Right atrium auricular region (tissue), 2 donors: ENCODE data around the gene ADTRP. TPM values are rescaled to one million over a fixed set of nuclear protein-coding genes. Genes with fewer than 3 reads are reported as not detected.
A peak's percentile ranks its signal among the peaks of the same experiment; 100 is the strongest.

Experiments used
- DNase-seq: peaks from one replicate; pipeline ENCODE4 v3.0.0-alpha.2; 2019; ENCODE audit warnings: low spot score
- H3K27ac ChIP-seq, 2 donors: fragments of 200-600 bp; sonication (generic); 1 replicate in 1 of 2; 2 replicates in 1 of 2; pipeline ENCODE4 v1.5.1; 2016 to 2019
- H3K27me3 ChIP-seq, 2 donors: fragments of 200-600 bp; sonication (generic); one replicate each; pipeline versions ENCODE4 v1.5.1 to v1.6.0; 2017 to 2019
- H3K36me3 ChIP-seq: fragments of 200-600 bp; sonication (generic); one replicate; pipeline ENCODE4 v1.5.1; 2016
- H3K4me1 ChIP-seq, 2 donors: fragments of 200-600 bp; sonication (generic); one replicate each; pipeline versions ENCODE4 v1.5.1 to v1.6.0; 2017 to 2019
- H3K4me3 ChIP-seq, 2 donors: fragments of 200-600 bp; sonication (generic); 1 replicate in 1 of 2; 2 replicates in 1 of 2; pipeline ENCODE4 v1.5.1; 2017 to 2019; ENCODE audit warnings: mild to moderate bottlenecking in 1 of 2, moderate library complexity in 1 of 2
- H3K9me3 ChIP-seq, 2 donors: fragments of 200-600 bp; sonication (generic); one replicate each; pipeline ENCODE4 v1.5.1; 2019
- total RNA-seq, 2 donors: library from RNA; depleted of rRNA; stranded (reverse); fragments of >200 nt; gene quantifications; one replicate each; pipeline ENCODE4 v1.1.0, GENCODE V29; 2016
- TF ChIP-seq, protein P1 (sequence below), 2 donors: fragments of 200-600 bp; sonication (generic); IDR thresholded peaks; one replicate each; pipeline ENCODE4 v1.5.1; 2019; ENCODE audit warnings: antibody characterized with exemption in 2 of 2

ADTRP gene
- total RNA-seq, 2 donors from 2014 or later = not detected

- TF ChIP-seq, protein P1, sequence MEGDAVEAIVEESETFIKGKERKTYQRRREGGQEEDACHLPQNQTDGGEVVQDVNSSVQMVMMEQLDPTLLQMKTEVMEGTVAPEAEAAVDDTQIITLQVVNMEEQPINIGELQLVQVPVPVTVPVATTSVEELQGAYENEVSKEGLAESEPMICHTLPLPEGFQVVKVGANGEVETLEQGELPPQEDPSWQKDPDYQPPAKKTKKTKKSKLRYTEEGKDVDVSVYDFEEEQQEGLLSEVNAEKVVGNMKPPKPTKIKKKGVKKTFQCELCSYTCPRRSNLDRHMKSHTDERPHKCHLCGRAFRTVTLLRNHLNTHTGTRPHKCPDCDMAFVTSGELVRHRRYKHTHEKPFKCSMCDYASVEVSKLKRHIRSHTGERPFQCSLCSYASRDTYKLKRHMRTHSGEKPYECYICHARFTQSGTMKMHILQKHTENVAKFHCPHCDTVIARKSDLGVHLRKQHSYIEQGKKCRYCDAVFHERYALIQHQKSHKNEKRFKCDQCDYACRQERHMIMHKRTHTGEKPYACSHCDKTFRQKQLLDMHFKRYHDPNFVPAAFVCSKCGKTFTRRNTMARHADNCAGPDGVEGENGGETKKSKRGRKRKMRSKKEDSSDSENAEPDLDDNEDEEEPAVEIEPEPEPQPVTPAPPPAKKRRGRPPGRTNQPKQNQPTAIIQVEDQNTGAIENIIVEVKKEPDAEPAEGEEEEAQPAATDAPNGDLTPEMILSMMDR (IDR thresholded peaks at IDR 0.05) = no peak
- H3K27ac ChIP-seq = no peak overlapping the region
Measured at GRCh38 chr6:11773013-11773412, 5.6 kb downstream of the ADTRP start.

GRCh38 chr6:11772109-11772825 is 6.3 kb downstream of the ADTRP start:
- peak; percentile 77 for DNase-seq
- TF ChIP-seq, protein P1 (IDR thresholded peaks at IDR 0.05) = no peak

More at GRCh38 chr6:11773013-11773412, 5.6 kb downstream of the ADTRP start:
- no peak overlapping the region for H3K4me3 ChIP-seq
- H3K27me3 ChIP-seq = no peaks in the 10 kb centered on the region
- H3K4me1 ChIP-seq = peaks cover 0 to 16% of the 10 kb centered on the region in 2 donors
- H3K36me3 ChIP-seq = no peaks in the 10 kb centered on the region
- no peaks in the 10 kb centered on the region for H3K9me3 ChIP-seq
- DNase-seq = no peak

DNA sequence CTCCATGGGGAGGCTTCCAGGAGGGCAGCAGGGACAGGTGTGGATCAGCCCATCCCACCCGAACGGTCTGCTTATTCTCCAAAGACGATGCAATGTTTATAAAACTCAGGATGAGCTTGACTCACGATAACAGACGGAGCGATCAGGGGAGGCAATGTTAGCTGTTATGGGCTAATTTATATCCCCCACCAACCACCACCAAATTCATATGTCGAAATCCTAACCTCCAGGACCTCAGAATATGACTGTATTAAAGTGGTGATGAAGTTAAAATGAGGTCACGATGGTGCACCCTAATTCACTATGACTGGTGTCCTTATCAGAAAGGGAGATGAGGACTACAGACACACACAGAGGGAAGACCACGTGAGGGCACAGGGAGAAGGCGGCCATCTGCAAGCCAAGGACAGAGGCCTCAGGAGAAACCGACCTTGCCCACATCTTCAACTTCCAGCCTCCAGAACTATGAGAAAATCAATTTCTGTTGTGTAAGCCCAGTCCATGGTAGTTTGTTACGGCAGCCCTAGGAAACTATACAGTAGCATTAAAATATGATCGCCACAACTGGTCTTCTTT is 7.0 kb downstream of the ADTRP start:
- H3K9me3 ChIP-seq = no peaks in the 10 kb centered on the region
- TF ChIP-seq, protein P1 (IDR thresholded peaks at IDR 0.05) = no peak

More at GRCh38 chr6:11772109-11772825, 6.3 kb downstream of the ADTRP start:
- peak overlapping the region; percentile 14 to 86 for H3K27ac ChIP-seq
- peaks cover 0 to 16% of the 10 kb centered on the region in 2 donors for H3K4me1 ChIP-seq
- H3K9me3 ChIP-seq = no peaks in the 10 kb centered on the region
- H3K36me3 ChIP-seq = no peaks in the 10 kb centered on the region
- no peaks in the 10 kb centered on the region for H3K27me3 ChIP-seq
- H3K4me3 ChIP-seq = no peak overlapping the region

DNA sequence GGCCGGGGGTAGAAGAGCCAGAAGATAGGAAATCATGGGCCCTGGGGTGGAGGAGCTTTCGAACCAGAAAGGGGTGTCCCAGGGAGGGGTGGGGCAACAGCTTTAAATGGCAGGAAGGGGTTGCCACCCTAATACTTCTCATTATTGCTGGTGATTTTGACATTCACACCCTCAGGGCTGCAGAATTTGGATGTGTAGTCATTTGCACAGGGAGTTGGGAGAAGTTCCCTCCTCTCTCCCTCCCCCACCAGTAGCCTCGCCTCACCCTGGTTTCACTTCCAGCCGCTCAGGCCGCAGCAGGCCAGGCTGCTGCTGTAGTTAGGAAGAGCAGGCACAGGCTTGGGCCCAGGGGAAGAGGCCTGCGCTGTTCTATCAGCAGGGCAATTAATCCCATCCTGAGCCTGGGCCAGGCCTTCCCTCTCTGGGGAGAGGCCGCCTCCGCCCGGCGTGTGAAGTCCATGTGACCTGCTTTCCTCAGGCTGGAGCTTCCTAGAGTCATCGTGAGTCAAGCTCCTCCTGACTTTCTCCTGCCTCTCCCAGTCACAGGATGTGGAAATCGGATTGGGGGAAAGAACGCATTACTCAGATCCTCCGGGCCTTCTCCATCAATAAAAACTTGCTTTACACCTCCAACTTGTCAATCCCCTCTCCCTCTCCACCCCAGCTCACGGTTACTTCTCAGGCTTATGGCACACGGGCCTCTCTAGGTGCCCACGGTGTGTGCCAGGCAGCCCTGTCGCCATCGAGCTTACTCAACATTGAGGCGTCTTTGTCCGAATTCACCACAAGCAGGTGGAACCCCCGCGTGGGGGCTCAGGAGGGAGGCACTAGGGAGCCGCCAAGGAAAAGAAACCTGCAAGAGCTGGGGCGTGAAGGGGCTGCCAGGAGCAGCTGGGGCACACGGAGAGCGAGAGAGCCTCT is 7.8 kb downstream of the ADTRP start:
- no peak overlapping the region for H3K4me3 ChIP-seq
- no peaks in the 10 kb centered on the region for H3K36me3 ChIP-seq
- no peaks in the 10 kb centered on the region for H3K9me3 ChIP-seq
- peak; percentile 96 for DNase-seq
- H3K27ac ChIP-seq = peak overlapping the region; percentile 83 to 86
- H3K4me1 ChIP-seq = peaks cover 0 to 21% of the 10 kb centered on the region in 2 donors
- no peaks in the 10 kb centered on the region for H3K27me3 ChIP-seq
- TF ChIP-seq, protein P1 (IDR thresholded peaks at IDR 0.05) = no peak

More for the DNA sequence above, 7.0 kb downstream of the ADTRP start:
- Histone ChIP-seq H3K27me3 (no peaks in the 10 kb centered on the region), H3K36me3 (no peaks in the 10 kb centered on the region), H3K4me1 (peaks cover 0 to 19% of the 10 kb centered on the region in 2 donors), H3K27ac (peak overlapping the region; percentile 83 to 86), H3K4me3 (no peak overlapping the region)
- no peak for DNase-seq

- Histone ChIP-seq H3K4me3 (no peak overlapping the region), H3K4me1 (peaks cover 0 to 21% of the 10 kb centered on the region in 2 donors), H3K36me3 (no peaks in the 10 kb centered on the region), H3K27ac (peak overlapping the region; percentile 83 to 86), H3K27me3 (no peaks in the 10 kb centered on the region), H3K9me3 (no peaks in the 10 kb centered on the region)
- no peak for DNase-seq
- TF ChIP-seq, protein P1 (IDR thresholded peaks at IDR 0.05) = no peak
Measured at GRCh38 chr6:11769811-11770545, 8.6 kb downstream of the ADTRP start.
